Gastrocnemius medialis (tissue), 4 donors: Measurements from ENCODE around the gene WDFY4. TPM values are rescaled to one million over a fixed set of nuclear protein-coding genes. Genes with fewer than 3 reads are reported as not detected.

Source experiments
- ATAC-seq, 2 donors: fragments of 150-250 bp; one replicate each; pipeline ENCODE4 v1.9.1; 2016
- DNase-seq, 2 donors: peaks; one replicate each; pipeline ENCODE4 v3.0.0-alpha.2; 2019
- H3K27ac ChIP-seq, 4 donors: fragments of 200-600 bp; sonication (generic); 1 replicate in 1 of 4; 2 replicates in 3 of 4; pipeline ENCODE4 v1.5.1; 2016 to 2018; ENCODE audit warnings: mild to moderate bottlenecking in 2 of 4, moderate library complexity in 1 of 4
- H3K27me3 ChIP-seq, 3 donors: fragments of 200-600 bp; sonication (generic) in 2 of 3; 1 replicate in 1 of 3; 2 replicates in 2 of 3; pipeline versions ENCODE4 v1.5.1 to v1.6.0; 2016 to 2019; ENCODE audit warnings: mild to moderate bottlenecking in 1 of 3, moderate library complexity in 1 of 3
- H3K36me3 ChIP-seq, 2 donors: fragments of 200-600 bp; sonication (generic) in 1 of 2; one replicate each; pipeline ENCODE4 v1.5.1; 2017 to 2018
- H3K4me1 ChIP-seq, 2 donors: fragments of 200-600 bp; sonication (generic) in 1 of 2; one replicate each; pipeline ENCODE4 v1.5.1; 2016 to 2017; ENCODE audit warnings: mild to moderate bottlenecking in 2 of 2
- H3K4me3 ChIP-seq, 4 donors: fragments of 200-600 bp; sonication (generic) in 3 of 4; 1 replicate in 1 of 4; 2 replicates in 3 of 4; pipeline ENCODE4 v1.5.1; 2016 to 2019; ENCODE audit warnings: mild to moderate bottlenecking in 2 of 4
- H3K9me3 ChIP-seq, 3 donors: fragments of 200-600 bp; sonication (generic) in 2 of 3; 1 replicate in 1 of 3; 2 replicates in 2 of 3; pipeline ENCODE4 v1.5.1; 2016 to 2019
- CTCF ChIP-seq, 5 experiments: fragments of 450-650 bp in 3 of 5; fragments of 200-600 bp in 2 of 5; sonication (generic) in 2 of 5; IDR thresholded peaks in 4 of 5; conservative IDR thresholded peaks in 1 of 5; 1 replicate in 4 of 5; 2 replicates in 1 of 5; pipeline ENCODE4 v1.5.1; 2016 to 2019; ENCODE audit warnings: antibody characterized with exemption in 5 of 5, mild to moderate bottlenecking in 3 of 5, moderate library complexity in 3 of 5
- POLR2A ChIP-seq, 2 donors: fragments of 450-650 bp; IDR thresholded peaks; one replicate each; pipeline ENCODE4 v1.6.1; 2017; ENCODE audit warnings: antibody characterized with exemption in 2 of 2, mild to moderate bottlenecking in 2 of 2, moderate library complexity in 2 of 2
- in situ Hi-C, 4 donors: fragments of 200-750 bp; cut with MboI; loops; one replicate each; pipeline versions ENCODE4 v1.15.0 to v1.8.0; 2017; ENCODE audit warnings: low sequenced_read_pairs in 4 of 4
- intact Hi-C: fragments of 100-400 bp; cut with DNase I; formaldehyde crosslinking; loops from one replicate; pipeline ENCODE4 v1.15.1; 2023; ENCODE audit warnings: low total_unique reads
- total RNA-seq, 4 donors: library from RNA; depleted of rRNA; stranded (reverse); fragments of >200 nt; gene quantifications; one replicate each; pipeline versions ENCODE4 v1.1.0 to v1.2.3, GENCODE V29; 2016

Gene WDFY4
- total RNA-seq, 4 donors from 2014 or later: 0.29 to 0.94 (median 0.59) TPM

GRCh38 chr10:48759113-48759901, 74.6 kb downstream of the WDFY4 start:
- in situ Hi-C loops: no loop called here
- no peak for TF ChIP-seq CTCF (IDR thresholded peaks at IDR 0.05 in 4 of 5, conservative IDR thresholded peaks at IDR 0.05 in 1 of 5)
- TF ChIP-seq POLR2A (IDR thresholded peaks at IDR 0.05): no peak
- Histone ChIP-seq H3K36me3 (no peaks in the 10 kb centered on the region), H3K27me3 (no peaks in the 10 kb centered on the region), H3K4me1 (no peaks in the 10 kb centered on the region), H3K27ac (no peak overlapping the region), H3K9me3 (no peaks in the 10 kb centered on the region), H3K4me3 (no peak overlapping the region)
- intact Hi-C loops: no loop called here
- DNase-seq (no peak), ATAC-seq (no peak)

DNA sequence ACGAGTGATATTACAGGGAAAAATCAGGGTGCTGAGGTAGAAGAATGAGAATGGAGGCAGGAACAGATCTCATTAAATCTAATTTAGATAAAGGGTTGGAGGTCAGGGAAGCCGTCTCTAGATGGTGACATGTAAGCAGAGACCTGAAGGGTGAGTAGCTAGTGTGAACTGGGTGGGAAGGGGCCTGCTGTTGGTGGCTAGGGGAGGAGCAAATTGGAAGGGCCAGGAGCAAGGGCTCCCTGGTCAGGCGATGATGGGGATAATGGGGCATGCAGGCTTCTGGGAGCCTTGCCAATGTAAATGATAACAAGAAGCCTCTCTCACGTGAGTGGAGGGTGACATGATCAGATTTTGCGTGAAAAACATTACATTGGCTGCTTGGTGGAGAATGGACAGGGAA, 76.3 kb downstream of the WDFY4 start:
- no peak overlapping the region for H3K27ac ChIP-seq
- no peak for DNase-seq
- in situ Hi-C loops (no loop called here), intact Hi-C loops (no loop called here)
- no peaks in the 10 kb centered on the region for H3K9me3 ChIP-seq
- ATAC-seq: no peak
- no peaks in the 10 kb centered on the region for H3K36me3 ChIP-seq
- H3K4me1 ChIP-seq: no peaks in the 10 kb centered on the region
- TF ChIP-seq CTCF (IDR thresholded peaks at IDR 0.05 in 4 of 5, conservative IDR thresholded peaks at IDR 0.05 in 1 of 5): no peak
- no peak for TF ChIP-seq POLR2A (IDR thresholded peaks at IDR 0.05)
- H3K4me3 ChIP-seq: no peak overlapping the region
- H3K27me3 ChIP-seq: no peaks in the 10 kb centered on the region

- intact Hi-C loops (no loop called here), in situ Hi-C loops (no loop called here)
- DNase-seq (no peak), ATAC-seq (no peak)
- TF ChIP-seq POLR2A (IDR thresholded peaks at IDR 0.05): no peak
- TF ChIP-seq CTCF (IDR thresholded peaks at IDR 0.05 in 4 of 5, conservative IDR thresholded peaks at IDR 0.05 in 1 of 5): no peak
- no peaks in the 10 kb centered on the region for H3K4me1 ChIP-seq
- no peak overlapping the region for H3K4me3 ChIP-seq
- H3K27me3 ChIP-seq: no peaks in the 10 kb centered on the region
- H3K36me3 ChIP-seq: no peaks in the 10 kb centered on the region
- H3K27ac ChIP-seq: no peak overlapping the region
- no peaks in the 10 kb centered on the region for H3K9me3 ChIP-seq
These were observed 77.7 kb downstream of the WDFY4 start for GRCh38 chr10:48762064-48763042.

DNA sequence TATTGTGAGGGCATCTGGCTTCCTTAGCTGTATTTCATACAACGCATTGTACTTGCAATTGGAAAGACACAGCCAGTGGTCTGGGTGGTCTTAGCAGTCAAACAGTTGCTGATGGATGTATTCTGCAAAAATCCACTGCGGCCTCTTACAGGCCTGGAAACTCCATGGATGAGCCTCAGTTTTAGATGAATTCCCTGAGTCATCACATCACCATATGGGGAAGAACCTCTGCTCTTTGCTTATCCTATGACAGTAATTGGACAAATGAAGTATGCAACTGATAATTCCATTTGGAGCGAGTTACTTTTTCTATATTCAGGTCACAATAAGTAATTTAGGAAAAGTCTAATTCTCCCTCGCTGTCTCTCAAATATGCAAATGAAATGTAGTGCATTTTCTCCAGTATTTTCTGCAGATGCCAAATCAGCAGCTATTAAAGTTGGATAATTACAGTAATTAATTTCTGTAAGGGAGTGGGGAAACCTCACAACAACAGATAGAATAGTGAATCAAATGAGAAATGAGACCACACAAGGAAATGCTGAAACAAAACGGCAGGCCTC, 78.8 kb downstream of the WDFY4 start:
- TF ChIP-seq POLR2A (IDR thresholded peaks at IDR 0.05): no peak
- TF ChIP-seq CTCF (IDR thresholded peaks at IDR 0.05 in 4 of 5, conservative IDR thresholded peaks at IDR 0.05 in 1 of 5): no peak
- in situ Hi-C loops (no loop called here), intact Hi-C loops (no loop called here)
- Histone ChIP-seq H3K27ac (no peak overlapping the region), H3K4me1 (no peaks in the 10 kb centered on the region), H3K4me3 (no peak overlapping the region), H3K36me3 (no peaks in the 10 kb centered on the region), H3K9me3 (no peaks in the 10 kb centered on the region), H3K27me3 (no peaks in the 10 kb centered on the region)
- ATAC-seq (no peak), DNase-seq (no peak)
